ENCODE data around the gene RAB38.
A peak's percentile ranks its signal among the peaks of the same experiment; 100 is the strongest.

Gene RAB38

GRCh38 chr11:88169881-88170280 is 5.4 kb downstream of the RAB38 start:
- DNase-seq (ENCODE audit: low spot score) = no peak

DNA sequence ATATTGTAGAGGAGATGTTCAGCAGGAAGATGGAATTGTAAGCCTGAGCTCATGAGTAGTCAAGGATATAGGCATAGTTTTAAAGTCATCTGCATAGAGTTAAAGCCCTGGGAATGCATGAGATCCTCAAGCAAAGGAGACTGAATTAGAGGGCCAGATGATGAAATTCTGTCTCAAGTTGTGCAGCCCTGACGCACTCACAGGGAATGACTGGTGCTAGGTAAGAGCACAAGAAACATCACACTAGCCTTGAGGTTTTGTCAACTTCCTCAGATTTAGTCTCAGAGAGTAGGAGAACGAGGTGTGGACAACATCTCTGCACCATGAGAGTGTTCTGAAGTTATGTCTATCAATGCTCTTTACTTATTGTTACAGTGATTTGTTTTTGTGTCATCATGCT is 5.8 kb downstream of the RAB38 start:
- no peak for DNase-seq (ENCODE audit: low spot score)

- no peak for DNase-seq (ENCODE audit: low spot score)
Measured at GRCh38 chr11:88167853-88168252, 7.4 kb downstream of the RAB38 start.

- no peak for DNase-seq (ENCODE audit: low spot score)
Measured at GRCh38 chr11:88164806-88165585, 10.2 kb downstream of the RAB38 start.

GRCh38 chr11:88164320-88164719 is 10.9 kb downstream of the RAB38 start:
- DNase-seq (ENCODE audit: low spot score) = no peak

DNA sequence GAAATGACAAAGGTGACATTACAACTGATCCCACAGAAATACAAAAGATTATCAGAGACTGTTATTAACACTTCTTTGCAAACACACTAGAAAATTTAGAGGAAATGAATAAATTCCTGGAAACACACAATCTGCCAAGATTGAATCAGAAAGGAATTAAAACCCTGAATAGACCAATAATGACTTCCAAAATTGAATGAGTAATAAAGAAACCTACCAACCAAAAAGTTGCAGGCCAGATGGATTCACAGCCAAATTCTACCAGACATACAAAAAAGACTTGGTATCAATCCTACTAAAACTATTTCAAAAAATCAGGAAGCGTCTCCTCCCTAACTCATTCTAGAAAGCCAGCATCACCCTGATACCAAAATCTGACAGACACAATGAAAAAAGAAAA is 17.2 kb downstream of the RAB38 start:
- no peak for DNase-seq (ENCODE audit: low spot score)

DNA sequence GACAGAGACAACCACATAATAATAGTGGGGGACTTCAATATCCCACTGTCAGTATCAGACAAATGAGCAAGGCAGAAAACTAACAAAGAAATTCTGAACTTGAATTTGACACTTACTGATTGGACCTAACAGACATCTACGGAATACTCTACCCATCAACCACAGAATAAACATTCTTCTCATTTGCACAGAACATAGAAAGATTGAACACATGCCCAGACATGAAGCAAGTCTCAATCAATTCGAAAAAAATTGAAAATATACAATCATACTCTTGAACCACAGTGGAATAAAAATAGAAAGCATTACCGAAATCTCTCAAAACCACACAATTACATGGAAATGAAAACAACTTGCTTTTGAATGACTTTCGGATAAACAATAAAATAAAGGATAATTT is 17.9 kb downstream of the RAB38 start:
- no peak for DNase-seq (ENCODE audit: low spot score)

DNA sequence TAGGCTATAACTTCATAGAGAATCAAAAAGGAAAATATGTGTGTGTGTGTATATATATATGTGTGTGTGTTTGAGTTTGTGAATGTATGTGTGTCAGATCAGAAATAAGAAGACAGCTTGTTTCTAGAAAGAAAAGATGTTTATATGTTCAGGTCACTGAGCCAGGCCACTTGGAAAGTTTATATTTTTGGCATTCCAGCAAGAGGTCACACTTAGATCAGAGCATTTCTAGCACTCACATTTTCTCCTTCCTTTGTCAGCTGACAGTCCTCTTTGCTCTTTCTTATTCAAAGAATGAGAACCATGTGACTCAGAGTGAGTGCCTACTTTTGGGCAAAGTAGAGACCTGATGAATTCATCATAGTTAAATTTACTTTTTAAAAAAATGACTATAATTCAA is 22.9 kb downstream of the RAB38 start:
- no peak for DNase-seq (ENCODE audit: low spot score)

- DNase-seq (ENCODE audit: low spot score) = no peak
Measured at GRCh38 chr11:88151709-88152265, 23.5 kb downstream of the RAB38 start.

DNA sequence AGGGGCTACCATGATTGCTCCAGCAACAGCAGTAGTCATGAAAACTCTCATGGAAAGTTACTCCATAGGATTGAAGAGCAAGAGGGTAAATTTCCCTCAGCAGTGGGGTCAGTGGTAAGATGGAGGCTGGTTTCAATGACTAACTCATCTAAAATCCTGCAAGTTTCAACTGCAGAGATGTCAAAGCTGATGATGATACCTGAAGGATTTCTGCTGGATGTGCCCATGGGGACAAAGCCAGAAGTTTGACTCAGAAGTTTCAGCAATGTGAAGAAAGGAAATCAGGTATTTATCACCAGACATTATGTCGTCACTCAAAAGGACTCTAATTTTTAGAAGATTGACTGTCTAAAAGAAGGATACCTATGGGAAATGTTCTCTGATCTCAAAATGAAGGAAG is 29.1 kb downstream of the RAB38 start:
- DNase-seq (ENCODE audit: low spot score) = no peak

DNA sequence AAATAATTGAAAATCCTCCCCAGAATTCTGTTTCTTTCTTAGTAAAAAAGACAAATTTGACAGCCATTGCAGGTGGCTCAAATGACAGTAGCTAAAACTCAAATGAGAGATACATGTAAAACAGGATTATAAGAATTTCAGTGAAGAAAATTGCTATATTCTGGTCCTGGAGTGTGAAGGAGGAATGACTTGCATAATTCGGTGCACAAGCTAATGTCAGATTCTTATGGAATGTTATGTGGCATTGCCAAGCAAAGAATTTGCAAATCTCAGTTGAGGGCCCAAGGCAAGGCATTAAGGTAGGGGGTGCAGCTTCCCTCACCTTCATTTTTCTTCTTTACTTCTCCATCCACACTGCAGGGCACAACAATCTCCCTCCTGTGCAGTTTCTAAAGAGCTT is 35.4 kb downstream of the RAB38 start:
- DNase-seq (ENCODE audit: low spot score) = no peak

- peak; percentile 2 for DNase-seq (ENCODE audit: low spot score)
Measured at GRCh38 chr11:88131764-88132470, 43.3 kb downstream of the RAB38 start.

GRCh38 chr11:88122956-88123355 is 52.3 kb downstream of the RAB38 start:
- DNase-seq (ENCODE audit: low spot score) = no peak

- DNase-seq (ENCODE audit: low spot score) = no peak
Measured at GRCh38 chr11:88119561-88119960, 55.7 kb downstream of the RAB38 start.

- DNase-seq (ENCODE audit: low spot score) = no peak
Measured at GRCh38 chr11:88117281-88117858, 57.9 kb downstream of the RAB38 start.

DNA sequence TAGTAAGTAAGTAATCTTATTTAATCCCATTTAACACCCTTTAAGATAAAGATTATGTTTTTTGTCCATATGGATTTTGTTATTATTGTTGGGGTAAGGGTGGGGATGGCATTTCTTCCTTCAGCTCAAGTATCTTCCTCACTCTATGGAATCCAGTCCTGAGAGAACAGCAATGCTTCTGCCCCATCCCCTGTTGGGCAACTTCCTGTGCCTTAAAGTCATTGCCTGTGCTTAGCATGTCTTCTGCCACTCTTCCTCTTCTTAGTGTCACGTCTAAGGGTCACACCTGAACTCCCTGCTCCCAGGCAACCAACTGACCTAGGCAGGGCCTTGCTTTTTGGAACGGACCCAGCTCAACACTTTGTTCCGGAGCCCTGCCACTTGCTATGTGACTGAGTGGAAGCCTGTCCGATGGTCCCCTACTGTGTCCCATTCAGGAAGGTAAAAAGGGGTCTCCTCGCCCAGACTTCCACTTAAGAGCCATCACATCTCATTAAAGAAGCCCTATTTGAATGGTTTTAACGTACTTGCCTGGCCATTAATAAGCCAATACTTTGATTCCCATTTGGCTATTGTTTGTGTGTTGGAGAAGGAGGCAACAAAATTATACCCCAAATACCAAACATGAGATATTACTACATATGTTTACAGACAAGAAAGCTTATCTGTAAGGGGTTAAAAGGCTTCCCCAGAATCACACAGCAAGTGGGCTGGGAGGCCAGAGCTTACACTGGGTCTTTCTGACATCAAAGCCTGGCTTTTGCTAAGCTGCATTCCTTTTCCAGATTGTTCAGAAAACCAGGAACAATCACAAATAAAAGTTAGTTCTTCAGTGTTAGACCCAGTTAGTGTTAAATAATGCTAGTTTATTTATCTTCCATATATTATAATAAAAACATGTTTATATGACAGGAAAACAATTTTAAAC is 59.2 kb downstream of the RAB38 start:
- DNase-seq (ENCODE audit: low spot score) = no peak

DNA sequence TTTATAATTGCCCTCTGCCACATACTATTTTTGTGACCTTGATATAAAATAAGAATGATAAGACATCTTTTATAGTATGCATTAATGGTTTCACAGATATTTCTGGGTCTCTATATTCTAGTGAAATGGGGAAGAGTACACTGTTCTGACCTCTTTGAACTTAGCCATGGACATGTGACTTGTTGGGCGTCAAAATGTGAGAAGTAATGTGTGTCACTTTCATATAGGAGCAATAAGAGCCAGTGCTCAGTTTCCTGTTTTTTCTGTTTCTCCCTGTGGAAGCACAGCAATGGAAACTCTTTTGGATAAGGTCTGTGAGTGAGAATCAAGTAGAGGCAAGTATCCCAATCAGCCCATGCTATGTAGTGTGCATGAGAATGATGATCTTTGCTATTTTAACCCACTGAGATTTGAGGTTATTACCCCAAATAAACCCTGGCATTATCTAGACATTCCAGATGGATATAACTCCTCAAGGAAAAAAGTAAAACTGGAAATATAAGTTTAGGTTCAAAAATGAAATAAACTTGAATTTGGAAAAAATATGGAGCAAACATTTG is 60.7 kb downstream of the RAB38 start:
- DNase-seq (ENCODE audit: low spot score) = no peak

DNA sequence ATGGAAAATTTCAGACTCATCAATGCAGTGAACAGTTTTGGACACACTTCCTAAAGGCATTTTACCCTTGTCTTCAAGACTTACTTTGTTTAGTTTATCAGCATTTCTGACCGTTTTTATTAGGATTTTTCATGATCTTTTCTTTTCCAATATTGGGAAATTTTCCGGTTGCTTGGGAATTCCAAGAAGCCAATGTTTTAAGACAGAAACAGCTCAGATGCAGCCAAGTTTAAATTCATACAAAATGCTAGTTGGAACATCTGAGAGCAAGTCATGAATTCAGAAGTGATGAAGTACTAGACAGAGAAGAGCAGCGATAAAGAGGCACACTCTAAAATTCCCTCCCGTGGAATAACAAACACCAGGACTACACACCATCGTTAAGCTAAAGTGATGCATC is 68.6 kb downstream of the RAB38 start:
- no peak for DNase-seq (ENCODE audit: low spot score)

DNA sequence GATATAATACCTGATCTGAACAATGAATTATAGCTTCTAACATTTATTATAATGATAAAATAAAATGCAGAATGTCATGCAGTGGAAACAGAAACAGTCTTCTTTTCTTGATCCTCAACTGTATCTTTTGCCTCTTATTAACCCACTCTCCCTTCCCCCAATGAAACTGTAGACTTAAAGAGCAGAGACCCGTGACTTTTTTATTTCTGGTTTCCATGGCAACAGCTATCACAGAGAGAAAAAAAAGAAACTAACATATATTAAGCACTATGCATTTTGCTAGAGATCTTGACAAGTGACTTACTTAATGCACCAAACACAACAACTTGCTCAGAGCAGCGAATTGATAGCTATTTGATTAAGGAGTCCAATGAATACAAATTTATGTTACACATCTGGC is 69.3 kb downstream of the RAB38 start:
- DNase-seq (ENCODE audit: low spot score) = peak; percentile 3

DNA sequence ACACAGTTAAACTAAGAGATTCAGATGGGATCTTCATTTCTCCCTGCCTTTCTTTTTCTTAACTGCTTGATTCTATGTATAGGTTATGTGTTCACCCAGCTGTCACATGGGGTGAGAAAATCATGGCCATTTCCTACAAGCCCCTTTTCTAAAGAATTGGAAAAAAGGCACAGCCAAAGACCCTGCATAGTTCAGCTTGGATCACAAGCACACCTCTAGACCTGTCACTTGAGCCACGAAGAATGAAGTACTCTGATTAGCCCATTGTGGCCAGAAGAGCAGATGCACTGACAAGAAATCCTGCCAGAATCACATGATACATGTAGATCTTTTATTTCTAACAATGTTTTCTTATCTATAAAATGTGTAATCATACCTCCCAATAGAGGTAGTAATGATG is 69.7 kb downstream of the RAB38 start:
- no peak for DNase-seq (ENCODE audit: low spot score)

DNA sequence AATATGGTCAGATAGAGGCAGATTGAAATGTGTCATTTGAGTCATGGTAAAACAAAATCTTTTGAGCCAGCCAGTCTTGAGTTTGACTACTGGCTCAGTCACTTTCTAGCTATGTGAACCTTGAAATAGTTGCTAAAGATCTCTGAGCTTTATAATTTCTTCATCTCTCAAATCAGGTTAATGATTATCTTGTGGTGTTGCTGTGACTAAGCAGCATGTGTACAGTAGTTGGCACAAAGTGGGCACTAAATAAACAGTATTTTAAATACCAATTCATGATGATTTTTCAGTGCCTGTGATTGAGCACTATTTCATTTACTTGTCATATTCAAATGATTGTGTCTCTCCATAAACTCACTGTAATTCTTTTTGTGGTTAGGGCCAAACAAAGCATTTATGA is 70.8 kb downstream of the RAB38 start:
- no peak for DNase-seq (ENCODE audit: low spot score)

Data from NAMALWA (cell line).